HTERT RPE-1 (cell line): Measurements from ENCODE around the gene STXBP3.

Source experiments
- in situ Hi-C: fragments of 300-500 bp; cut with MboI; formaldehyde crosslinking; loops from 4 replicates; pipeline ENCODE4 v1.14.3; 2020; ENCODE audit warnings: low sequenced_read_pairs

The STXBP3 gene

GRCh38 chr1:108792420-108792819 is 45.9 kb downstream of the STXBP3 start:
- in situ Hi-C loops = no loop called here

- in situ Hi-C loops = no loop called here
These were observed 52.5 kb downstream of the STXBP3 start for GRCh38 chr1:108799001-108799400.

GRCh38 chr1:108801101-108801500 is 54.6 kb downstream of the STXBP3 start:
- in situ Hi-C loops = no loop called here

- in situ Hi-C loops = no loop called here
These were observed 57.1 kb downstream of the STXBP3 start for GRCh38 chr1:108803548-108803947.

GRCh38 chr1:108808438-108808837 is 62.0 kb downstream of the STXBP3 start:
- in situ Hi-C loops = no loop called here

GRCh38 chr1:108811611-108812010 is 65.1 kb downstream of the STXBP3 start:
- in situ Hi-C loops = no loop called here

- in situ Hi-C loops = no loop called here
These were observed 66.9 kb downstream of the STXBP3 start for GRCh38 chr1:108813326-108813725.

- in situ Hi-C loops = no loop called here
These were observed 68.1 kb downstream of the STXBP3 start for GRCh38 chr1:108814343-108815125.

- in situ Hi-C loops = no loop called here
These were observed 69.1 kb downstream of the STXBP3 start for GRCh38 chr1:108815566-108815965.

GRCh38 chr1:108816049-108816893 is 69.8 kb downstream of the STXBP3 start:
- in situ Hi-C loops = no loop called here

- in situ Hi-C loops = no loop called here
These were observed 70.5 kb downstream of the STXBP3 start for GRCh38 chr1:108817016-108817415.

GRCh38 chr1:108817811-108818210 is 71.3 kb downstream of the STXBP3 start:
- in situ Hi-C loops = no loop called here

GRCh38 chr1:108819878-108820277 is 73.4 kb downstream of the STXBP3 start:
- in situ Hi-C loops = no loop called here

- in situ Hi-C loops = no loop called here
These were observed 77.2 kb downstream of the STXBP3 start for GRCh38 chr1:108823632-108824031.

- in situ Hi-C loops = no loop called here
These were observed 77.6 kb downstream of the STXBP3 start for GRCh38 chr1:108824051-108824450.

- in situ Hi-C loops = no loop called here
These were observed 79.7 kb downstream of the STXBP3 start for GRCh38 chr1:108826081-108826635.

- in situ Hi-C loops = no loop called here
These were observed 81.8 kb downstream of the STXBP3 start for GRCh38 chr1:108828074-108828961.

GRCh38 chr1:108829498-108829916 is 83.0 kb downstream of the STXBP3 start:
- in situ Hi-C loops = no loop called here

- in situ Hi-C loops = no loop called here
These were observed 83.9 kb downstream of the STXBP3 start for GRCh38 chr1:108830119-108831008.

- in situ Hi-C loops = no loop called here
These were observed 84.8 kb downstream of the STXBP3 start for GRCh38 chr1:108831225-108831624.
